HG02642 (cell line): ENCODE results near the gene RMDN2.

ENCODE experiments used
- ATAC-seq: cut with Tn5 transposase; IDR thresholded peaks from one replicate; pipeline ENCODE4 v1.9.1; 2021; ENCODE audit warnings: mild to moderate bottlenecking; ENCODE audit not compliant: unreplicated experiment, poor library complexity

RMDN2 gene

DNA sequence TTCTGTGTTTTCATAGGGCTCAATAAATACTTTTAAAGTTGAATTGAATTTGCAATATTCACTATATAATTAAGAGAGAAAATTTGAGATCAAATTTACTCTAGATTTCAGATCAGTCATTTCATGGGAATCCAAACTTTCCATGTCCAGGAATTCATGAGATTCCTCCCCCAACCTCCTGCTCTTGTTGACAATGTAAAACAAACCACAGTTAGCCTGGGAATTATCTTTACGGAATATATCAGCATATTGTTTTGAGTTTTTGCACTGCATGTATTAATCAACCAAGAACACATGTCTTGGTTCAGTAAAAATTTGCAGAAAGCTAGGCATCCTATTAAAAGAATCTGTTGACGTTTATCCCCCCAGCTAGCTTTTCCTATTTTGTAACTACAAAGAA, 108.6 kb downstream of the RMDN2 start:
- ATAC-seq = no peak

GRCh38 chr2:38035968-38036367, 110.9 kb downstream of the RMDN2 start:
- no peak for ATAC-seq

- no peak for ATAC-seq
Observed at GRCh38 chr2:38037325-38037724, 112.2 kb downstream of the RMDN2 start.

DNA sequence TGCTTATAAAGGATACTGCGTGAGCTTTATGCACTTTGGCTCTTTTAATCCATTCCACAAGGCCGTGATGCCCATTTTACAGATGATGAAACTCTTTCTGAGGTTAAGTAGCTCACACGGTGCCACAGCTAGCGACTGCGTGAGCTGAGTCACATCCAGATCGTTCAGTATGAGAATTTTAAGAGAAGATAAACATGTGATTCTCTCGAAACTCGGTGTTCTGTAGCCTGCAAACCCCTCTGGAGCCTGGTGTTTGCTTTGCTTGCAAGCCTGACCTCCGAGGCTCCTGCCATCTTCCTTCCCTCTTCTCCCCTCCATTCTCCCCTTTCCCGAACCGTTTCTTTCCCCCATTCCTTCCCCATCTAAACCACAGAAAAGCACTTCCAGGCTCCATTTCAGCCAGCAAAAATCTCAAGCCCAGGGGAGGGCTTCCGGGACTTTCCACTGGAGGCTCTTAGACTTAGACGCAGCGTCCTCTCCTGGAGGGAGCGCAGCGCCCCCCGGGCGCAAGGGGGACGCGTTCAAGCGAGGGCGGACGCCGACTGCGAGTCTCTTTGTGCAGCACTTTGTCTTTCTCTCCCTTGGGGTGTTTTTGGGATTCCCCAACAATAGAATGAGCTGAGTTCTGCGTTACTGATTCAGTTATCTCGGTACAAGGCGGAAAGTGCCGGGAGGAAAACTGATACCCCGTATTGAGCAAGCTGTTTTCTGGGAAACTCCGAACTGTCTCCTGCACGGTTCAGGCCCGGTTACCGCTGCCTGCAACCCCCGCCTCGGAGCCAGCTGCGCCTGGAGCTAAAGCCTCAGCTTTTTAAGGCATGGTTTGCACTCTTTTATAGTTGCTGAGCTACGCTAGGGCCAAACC, 112.9 kb downstream of the RMDN2 start:
- ATAC-seq = peak; percentile 85

- ATAC-seq = peak; percentile 14
Observed at GRCh38 chr2:38038682-38039081, 113.6 kb downstream of the RMDN2 start.

DNA sequence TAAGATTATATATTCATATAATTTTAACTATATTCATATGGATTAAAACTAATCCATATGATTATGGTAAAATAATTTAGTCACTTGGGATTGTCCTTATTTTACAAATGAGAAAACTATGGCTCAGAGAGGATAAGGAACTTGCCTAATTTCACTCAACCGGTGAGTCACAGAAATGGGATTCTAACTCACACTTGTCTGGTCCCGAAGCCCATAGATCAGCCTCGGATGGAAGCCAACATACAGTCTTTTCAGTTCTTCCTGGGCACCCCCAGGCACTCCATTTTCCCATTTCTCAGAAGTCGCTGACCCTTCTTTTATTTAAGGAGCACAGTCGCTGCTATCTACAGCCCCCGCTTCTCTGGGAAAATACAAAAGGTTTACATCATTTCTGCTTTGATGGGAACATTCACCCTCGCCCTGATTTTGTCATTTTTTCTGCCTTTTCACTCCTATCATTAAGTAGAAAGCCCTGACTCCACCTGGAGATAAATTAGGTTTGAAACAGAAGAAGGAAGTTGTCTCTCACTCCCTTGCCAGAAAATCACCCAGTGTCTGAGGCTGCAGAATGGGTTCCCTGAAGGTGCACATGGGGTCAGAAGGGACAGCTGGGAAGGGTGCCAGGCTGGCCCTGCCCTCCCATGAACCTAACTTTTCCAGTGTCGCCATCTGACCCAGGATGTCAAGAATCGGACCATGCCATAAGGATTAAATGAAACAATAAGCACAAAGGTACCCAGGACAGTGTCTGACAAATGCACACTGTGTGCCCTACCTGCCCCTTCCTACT, 114.2 kb downstream of the RMDN2 start:
- no peak for ATAC-seq

GRCh38 chr2:38045811-38046210, 120.7 kb downstream of the RMDN2 start:
- no peak for ATAC-seq

DNA sequence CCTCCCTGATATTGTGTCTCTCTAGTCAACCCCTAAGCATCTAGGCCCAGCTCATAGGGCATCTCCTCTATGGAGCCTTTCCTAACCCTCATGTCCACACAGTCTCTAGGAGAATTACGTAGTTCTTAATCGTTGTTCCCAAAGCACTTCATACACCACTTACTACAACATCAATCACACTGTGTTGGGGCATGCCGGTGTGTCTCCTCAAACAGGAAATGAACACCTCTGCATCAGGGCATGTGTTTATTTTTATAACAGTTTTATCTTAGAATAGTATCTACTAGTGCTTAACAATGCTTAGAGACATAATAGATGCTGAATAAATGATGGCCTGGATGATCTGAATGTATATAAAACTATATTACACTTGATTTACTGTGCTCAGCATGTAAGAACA, 131.1 kb downstream of the RMDN2 start:
- ATAC-seq = no peak

DNA sequence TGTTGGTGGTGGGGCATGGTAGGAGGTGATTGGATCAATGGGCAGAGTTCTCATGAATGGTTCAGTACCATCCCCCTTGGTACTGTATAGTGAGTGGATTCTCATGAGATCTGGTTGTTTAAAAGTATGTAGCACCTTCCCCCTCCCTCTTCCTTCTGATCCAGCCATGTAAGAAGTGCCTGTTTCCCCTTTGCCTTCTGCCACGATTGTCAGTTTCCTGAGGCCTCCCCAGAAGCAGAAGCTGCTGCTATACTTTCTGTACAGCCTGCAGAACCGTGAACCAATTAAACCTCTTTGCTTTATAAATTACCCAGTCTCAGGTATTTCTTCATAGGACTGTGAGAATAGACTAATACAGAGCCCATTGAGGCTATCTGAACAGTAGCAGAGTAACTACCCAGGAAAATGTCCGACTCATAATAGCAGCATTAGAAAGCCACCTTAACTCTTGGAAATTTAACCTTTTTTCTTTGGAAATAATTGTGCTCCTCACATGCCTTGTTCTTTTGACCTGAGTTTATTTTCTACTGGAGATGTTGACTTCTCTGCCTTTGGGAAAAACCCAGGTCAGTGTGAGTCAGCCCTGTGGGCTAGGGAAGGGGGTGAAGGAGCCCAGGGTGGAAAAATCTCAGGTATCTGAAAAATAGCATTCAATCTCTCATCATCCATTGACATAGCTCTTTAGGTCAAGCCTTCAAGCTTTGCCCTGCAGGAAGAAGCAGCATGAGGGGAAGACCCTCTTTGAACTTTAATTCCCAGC, 132.7 kb downstream of the RMDN2 start:
- ATAC-seq = no peak

- no peak for ATAC-seq
Observed at GRCh38 chr2:38060236-38061018, 135.3 kb downstream of the RMDN2 start.

DNA sequence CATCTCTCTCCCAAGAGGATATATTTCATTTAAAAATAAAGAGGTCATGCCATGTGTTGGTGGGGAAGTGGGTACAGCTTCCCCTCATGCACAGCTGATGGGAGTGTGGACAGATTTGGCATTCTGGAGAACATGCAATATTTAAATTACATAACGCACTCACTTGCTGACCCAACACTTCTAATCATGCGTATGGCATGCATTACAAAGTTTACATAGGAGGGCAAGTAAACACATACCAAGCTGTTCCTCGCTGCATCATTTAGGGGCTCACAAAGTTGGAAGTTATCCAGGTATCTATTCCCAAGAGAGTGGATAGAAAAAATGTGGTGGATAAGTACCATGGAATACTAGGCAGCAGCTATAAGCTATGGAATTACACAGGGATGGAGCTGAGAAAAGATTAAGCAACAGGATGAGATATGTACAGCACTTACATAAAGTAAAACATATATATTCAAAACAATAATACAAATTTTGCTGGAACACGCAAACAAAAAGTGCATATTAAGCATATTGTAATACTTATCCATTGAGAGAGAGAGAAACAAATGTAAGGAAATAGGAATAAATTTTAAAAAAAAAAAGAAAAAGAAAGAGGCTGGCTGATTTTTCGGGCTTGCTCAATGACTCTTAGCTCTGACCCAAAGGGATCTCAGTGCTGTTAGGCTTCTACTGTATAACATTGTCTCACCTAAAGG, 139.9 kb downstream of the RMDN2 start:
- ATAC-seq = no peak

DNA sequence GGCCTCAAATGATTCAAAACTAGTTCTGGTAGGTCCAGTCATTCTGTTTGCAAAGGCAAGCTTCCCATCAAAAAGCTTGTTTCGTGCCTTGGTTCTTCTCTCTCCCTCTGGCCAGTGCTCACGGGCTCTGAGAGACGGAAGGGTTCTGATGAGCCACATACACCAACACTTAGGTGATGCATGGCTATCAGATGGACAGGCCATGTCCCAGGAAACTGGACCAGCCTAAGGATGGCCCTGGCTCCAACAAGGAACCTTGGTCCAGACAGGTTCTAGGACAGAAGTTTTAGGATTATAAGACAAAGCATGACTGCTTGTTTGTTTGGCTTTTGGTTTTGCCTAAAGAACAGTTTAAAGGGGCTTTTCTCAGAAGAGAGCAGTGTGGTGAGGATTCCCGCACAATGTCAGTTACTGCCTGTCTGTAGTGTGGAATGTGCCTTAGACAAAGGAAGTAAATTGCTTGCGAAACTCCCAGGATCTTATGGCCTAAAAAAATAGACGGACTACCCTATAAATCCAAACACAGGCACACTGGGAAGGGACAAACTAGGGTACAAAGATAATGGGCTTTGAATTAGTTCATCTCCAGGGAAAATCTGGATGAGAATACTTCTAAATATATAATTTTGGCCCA, 140.5 kb downstream of the RMDN2 start:
- no peak for ATAC-seq

DNA sequence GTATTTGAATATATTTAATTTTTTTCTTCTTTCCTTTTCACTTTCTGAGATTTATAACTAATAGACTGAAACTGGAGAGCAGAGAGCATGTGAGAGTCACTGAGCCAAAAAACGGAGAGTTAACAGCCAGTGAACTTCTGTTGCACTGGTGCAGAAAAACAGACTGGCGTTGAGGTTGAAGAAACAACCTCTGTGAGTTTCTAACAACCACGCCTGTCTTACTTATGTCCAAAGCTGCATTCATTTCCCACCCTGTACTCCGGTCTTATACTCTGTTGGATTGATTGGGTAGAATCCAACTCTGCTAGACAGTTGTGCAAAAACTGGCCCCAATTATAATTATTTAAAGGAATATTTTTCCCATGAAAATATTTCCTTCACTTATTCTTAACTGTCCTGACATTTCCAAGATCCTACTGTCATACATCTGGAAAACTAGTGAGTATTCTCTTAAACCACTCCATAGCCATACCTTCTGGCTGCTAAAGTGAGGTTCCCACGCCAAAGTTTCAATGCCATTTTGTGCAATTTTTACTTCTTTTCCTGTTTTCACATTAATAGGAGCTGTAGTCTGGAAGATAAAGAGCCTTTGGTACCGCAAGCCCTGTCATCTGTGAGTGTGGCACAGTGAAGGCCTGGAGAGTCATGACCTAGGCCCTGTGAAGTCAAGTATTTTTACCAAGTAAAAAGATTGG, 141.5 kb downstream of the RMDN2 start:
- no peak for ATAC-seq
